Nucleus accumbens (tissue), 56 donors: ENCODE measurements around the gene GALNT17.

Source experiments
- DNase-seq, 56 donors: peaks; one replicate each; lab custom pipeline; 2025; lab: John Stamatoyannopoulos, UW

GALNT17 gene

GRCh38 chr7:71484380-71484779 is 352.4 kb downstream of the GALNT17 start:
- DNase-seq, result no peak

- DNase-seq, result no peak
These were observed 353.6 kb downstream of the GALNT17 start for GRCh38 chr7:71485586-71485985.

- no peak for DNase-seq
These were observed 354.5 kb downstream of the GALNT17 start for GRCh38 chr7:71486414-71486813.

GRCh38 chr7:71486856-71487628 is 355.1 kb downstream of the GALNT17 start:
- DNase-seq, result no peak

GRCh38 chr7:71488308-71488707 is 356.4 kb downstream of the GALNT17 start:
- DNase-seq, result no peak

GRCh38 chr7:71491336-71491735 is 359.4 kb downstream of the GALNT17 start:
- DNase-seq, result no peak

- no peak for DNase-seq
These were observed 363.9 kb downstream of the GALNT17 start for GRCh38 chr7:71495828-71496227.

GRCh38 chr7:71497256-71497946 is 365.5 kb downstream of the GALNT17 start:
- DNase-seq, result no peak

- DNase-seq, result no peak
These were observed 366.4 kb downstream of the GALNT17 start for GRCh38 chr7:71498381-71498780.

- no peak for DNase-seq
These were observed 372.9 kb downstream of the GALNT17 start for GRCh38 chr7:71504697-71505441.

- DNase-seq, result no peak
These were observed 374.9 kb downstream of the GALNT17 start for GRCh38 chr7:71506822-71507221.

- DNase-seq, result peak in 3 of 56 donors; percentile 3 to 16 (median 7)
These were observed 376.0 kb downstream of the GALNT17 start for GRCh38 chr7:71507680-71508602.

- DNase-seq, result no peak
These were observed 377.4 kb downstream of the GALNT17 start for GRCh38 chr7:71509381-71509780.

GRCh38 chr7:71511361-71511807 is 379.4 kb downstream of the GALNT17 start:
- no peak for DNase-seq

- peak in 1 of 56 donors; percentile 7 for DNase-seq
These were observed 386.2 kb downstream of the GALNT17 start for GRCh38 chr7:71517940-71518699.

GRCh38 chr7:71518880-71519279 is 386.9 kb downstream of the GALNT17 start:
- no peak for DNase-seq

- DNase-seq, result no peak
These were observed 389.6 kb downstream of the GALNT17 start for GRCh38 chr7:71521506-71521905.

GRCh38 chr7:71526106-71526505 is 394.2 kb downstream of the GALNT17 start:
- DNase-seq, result no peak

- no peak for DNase-seq
These were observed 395.3 kb downstream of the GALNT17 start for GRCh38 chr7:71527213-71527612.
